Body of pancreas (tissue), 4 donors: Measurements from ENCODE around the gene GCNA.

Experiments
- POLR2A ChIP-seq, 3 donors: fragments of 450-650 bp; IDR thresholded peaks; one replicate each; pipeline ENCODE4 v1.6.1; 2016; ENCODE audit warnings: antibody characterized with exemption in 3 of 3, mild to moderate bottlenecking in 2 of 3
- TF ChIP-seq, protein P1 (sequence below), 7 experiments: fragments of 450-650 bp in 4 of 7; fragments of 200-600 bp in 3 of 7; sonication (generic) in 3 of 7; IDR thresholded peaks; one replicate each; pipeline ENCODE4 v1.5.1; 2016 to 2019; ENCODE audit warnings: antibody characterized with exemption in 7 of 7

DNA sequence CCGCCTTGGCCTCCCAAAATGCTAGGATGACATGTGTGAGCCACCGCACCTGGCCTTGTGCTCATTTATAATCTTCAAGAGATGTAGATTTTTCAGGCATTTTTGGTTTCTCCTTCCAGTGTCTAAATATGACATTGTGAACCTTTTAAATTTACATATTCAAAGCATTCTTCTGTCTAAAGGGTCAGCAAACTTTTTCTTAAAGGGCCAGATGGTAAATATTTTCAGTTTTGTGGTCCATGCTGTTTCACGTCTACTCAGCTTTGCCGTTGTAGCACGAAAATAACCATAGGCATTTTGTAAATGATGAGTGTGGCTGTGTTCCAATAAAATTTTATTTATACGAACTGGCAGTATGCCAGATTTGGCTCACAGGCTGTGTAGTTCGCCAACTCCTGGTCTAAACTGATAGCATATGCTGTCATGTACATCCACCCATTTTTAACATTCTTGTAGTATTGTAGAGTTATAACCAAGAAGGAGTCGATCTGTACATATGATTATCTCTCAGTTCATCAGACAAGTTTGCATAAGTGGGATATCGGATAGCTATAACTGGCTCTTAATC lies 12.7 kb upstream of the GCNA start:
- TF ChIP-seq POLR2A (IDR thresholded peaks at IDR 0.05) = no peak
- TF ChIP-seq, protein P1, sequence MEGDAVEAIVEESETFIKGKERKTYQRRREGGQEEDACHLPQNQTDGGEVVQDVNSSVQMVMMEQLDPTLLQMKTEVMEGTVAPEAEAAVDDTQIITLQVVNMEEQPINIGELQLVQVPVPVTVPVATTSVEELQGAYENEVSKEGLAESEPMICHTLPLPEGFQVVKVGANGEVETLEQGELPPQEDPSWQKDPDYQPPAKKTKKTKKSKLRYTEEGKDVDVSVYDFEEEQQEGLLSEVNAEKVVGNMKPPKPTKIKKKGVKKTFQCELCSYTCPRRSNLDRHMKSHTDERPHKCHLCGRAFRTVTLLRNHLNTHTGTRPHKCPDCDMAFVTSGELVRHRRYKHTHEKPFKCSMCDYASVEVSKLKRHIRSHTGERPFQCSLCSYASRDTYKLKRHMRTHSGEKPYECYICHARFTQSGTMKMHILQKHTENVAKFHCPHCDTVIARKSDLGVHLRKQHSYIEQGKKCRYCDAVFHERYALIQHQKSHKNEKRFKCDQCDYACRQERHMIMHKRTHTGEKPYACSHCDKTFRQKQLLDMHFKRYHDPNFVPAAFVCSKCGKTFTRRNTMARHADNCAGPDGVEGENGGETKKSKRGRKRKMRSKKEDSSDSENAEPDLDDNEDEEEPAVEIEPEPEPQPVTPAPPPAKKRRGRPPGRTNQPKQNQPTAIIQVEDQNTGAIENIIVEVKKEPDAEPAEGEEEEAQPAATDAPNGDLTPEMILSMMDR (IDR thresholded peaks at IDR 0.05) = no peak
